ENCODE results near the gene KLHL29.

DNA sequence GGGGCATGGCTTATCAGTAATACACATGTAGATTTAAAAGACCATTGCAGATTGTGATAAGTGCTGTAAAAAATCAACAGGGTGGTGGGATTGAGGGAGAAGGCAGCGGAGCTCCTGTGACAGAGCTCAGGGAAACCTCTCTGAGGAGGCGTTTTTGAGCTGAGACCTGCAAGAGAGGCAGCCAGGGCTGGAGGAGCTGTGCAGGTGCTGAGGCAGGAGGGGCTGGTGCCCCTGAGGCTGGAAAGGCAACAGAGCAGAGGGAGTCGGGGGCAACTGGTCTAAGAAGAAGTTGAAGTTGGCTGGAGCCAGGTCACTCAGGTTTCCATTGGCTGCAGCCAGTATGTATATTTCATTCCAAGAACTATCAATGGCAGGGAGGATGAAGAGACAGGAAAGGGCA lies 47.6 kb downstream of the KLHL29 start:
- TF ChIP-seq, protein P1, sequence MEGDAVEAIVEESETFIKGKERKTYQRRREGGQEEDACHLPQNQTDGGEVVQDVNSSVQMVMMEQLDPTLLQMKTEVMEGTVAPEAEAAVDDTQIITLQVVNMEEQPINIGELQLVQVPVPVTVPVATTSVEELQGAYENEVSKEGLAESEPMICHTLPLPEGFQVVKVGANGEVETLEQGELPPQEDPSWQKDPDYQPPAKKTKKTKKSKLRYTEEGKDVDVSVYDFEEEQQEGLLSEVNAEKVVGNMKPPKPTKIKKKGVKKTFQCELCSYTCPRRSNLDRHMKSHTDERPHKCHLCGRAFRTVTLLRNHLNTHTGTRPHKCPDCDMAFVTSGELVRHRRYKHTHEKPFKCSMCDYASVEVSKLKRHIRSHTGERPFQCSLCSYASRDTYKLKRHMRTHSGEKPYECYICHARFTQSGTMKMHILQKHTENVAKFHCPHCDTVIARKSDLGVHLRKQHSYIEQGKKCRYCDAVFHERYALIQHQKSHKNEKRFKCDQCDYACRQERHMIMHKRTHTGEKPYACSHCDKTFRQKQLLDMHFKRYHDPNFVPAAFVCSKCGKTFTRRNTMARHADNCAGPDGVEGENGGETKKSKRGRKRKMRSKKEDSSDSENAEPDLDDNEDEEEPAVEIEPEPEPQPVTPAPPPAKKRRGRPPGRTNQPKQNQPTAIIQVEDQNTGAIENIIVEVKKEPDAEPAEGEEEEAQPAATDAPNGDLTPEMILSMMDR (conservative IDR thresholded peaks at IDR 0.05) = no peak
- no peak for TF ChIP-seq ZFX (IDR thresholded peaks at IDR 0.05)
